Measurements from ENCODE around the gene SLC35B1. TPM values are rescaled to one million over a fixed set of nuclear protein-coding genes. Genes with fewer than 3 reads are reported as not detected.

Gene SLC35B1
- total RNA-seq, 4 donors from 2014 or later, result 31.0 to 40.1 (median 35.1) TPM

DNA sequence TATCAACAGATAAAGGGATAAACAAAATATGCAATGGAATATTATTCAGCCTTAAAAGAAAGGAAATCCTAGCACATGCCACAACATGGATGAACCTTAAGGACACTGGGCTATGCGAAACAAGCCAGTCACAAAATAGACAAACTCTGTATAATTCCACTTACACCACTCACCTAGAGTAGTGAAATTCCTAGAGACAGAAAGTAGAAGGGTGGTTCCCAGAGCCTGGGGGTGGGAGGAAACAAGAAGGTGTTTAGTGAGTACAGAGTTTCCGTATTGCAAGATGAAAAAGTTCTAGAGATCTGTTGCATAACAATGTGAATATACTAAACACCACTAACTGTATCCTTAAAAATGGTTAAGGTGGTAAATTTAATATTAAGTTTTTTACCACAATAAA is 39.9 kb downstream of the SLC35B1 start:
- TF ChIP-seq, protein P1, sequence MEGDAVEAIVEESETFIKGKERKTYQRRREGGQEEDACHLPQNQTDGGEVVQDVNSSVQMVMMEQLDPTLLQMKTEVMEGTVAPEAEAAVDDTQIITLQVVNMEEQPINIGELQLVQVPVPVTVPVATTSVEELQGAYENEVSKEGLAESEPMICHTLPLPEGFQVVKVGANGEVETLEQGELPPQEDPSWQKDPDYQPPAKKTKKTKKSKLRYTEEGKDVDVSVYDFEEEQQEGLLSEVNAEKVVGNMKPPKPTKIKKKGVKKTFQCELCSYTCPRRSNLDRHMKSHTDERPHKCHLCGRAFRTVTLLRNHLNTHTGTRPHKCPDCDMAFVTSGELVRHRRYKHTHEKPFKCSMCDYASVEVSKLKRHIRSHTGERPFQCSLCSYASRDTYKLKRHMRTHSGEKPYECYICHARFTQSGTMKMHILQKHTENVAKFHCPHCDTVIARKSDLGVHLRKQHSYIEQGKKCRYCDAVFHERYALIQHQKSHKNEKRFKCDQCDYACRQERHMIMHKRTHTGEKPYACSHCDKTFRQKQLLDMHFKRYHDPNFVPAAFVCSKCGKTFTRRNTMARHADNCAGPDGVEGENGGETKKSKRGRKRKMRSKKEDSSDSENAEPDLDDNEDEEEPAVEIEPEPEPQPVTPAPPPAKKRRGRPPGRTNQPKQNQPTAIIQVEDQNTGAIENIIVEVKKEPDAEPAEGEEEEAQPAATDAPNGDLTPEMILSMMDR (IDR thresholded peaks at IDR 0.05), result no peak
- TF ChIP-seq POLR2A (IDR thresholded peaks at IDR 0.05), result no peak
- 55 to 66% methylated on average over 2 of the region's 2 CpGs for WGBS, 2 donors
- intact Hi-C loops (cut with DNase I; ENCODE audit: low total_unique reads), result no loop called here
- no peak overlapping the region for H3K4me3 ChIP-seq (ENCODE audit: low read depth, poor library complexity, severe bottlenecking)
- DNase-seq (ENCODE audit: low spot score in 2 of 2), result no peak

- TF ChIP-seq POLR2A (IDR thresholded peaks at IDR 0.05), result no peak
- TF ChIP-seq, protein P1 (IDR thresholded peaks at IDR 0.05), result no peak
- DNase-seq (ENCODE audit: low spot score in 2 of 2), result no peak
- no peak overlapping the region for H3K4me3 ChIP-seq (ENCODE audit: low read depth, poor library complexity, severe bottlenecking)
- intact Hi-C loops (cut with DNase I; ENCODE audit: low total_unique reads), result no loop called here
- 77 to 79% methylated on average over 3 of the region's 3 CpGs for WGBS, 2 donors
Measured at GRCh38 chr17:49664706-49665211, 43.0 kb downstream of the SLC35B1 start.

DNA sequence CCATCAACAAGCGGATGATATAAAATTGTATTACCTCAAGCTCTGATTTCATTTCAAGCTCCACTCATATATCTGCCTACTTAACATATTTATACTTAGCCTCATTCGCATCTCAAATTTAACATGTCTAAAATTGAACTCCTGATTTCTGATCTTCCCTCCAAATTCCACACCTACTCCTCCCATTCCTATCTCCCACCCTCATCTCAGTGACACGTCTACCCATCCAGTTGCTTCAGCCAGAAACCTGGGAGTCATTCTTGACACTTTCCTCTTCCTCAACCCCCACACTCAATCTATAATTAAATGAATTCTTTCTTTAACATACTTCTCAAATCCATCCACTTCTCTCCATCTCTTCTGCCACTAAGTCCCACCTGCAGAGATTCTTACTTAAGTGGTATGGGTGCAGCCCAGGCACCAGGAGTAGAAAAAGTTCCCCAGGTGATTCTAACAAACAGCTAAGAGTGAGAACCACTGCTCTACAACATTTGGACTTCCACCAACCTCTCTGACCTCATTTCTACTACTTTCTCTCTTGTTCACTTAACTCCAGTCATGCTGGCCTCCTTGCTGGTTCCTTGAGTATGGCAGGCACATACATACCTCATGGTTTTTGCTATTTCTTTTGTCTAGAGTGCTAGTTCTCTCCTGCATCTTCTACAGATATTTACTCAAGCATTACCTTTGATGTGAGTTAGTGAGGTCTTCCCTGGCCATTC is 47.9 kb downstream of the SLC35B1 start:
- no peak for DNase-seq (ENCODE audit: low spot score in 2 of 2)
- intact Hi-C loops (cut with DNase I; ENCODE audit: low total_unique reads), result no loop called here
- 81 to 82% methylated on average over 3 of the region's 3 CpGs for WGBS, 2 donors
- H3K4me3 ChIP-seq (ENCODE audit: low read depth, poor library complexity, severe bottlenecking), result no peak overlapping the region
- TF ChIP-seq POLR2A (IDR thresholded peaks at IDR 0.05), result no peak
- TF ChIP-seq, protein P1 (IDR thresholded peaks at IDR 0.05), result no peak

DNA sequence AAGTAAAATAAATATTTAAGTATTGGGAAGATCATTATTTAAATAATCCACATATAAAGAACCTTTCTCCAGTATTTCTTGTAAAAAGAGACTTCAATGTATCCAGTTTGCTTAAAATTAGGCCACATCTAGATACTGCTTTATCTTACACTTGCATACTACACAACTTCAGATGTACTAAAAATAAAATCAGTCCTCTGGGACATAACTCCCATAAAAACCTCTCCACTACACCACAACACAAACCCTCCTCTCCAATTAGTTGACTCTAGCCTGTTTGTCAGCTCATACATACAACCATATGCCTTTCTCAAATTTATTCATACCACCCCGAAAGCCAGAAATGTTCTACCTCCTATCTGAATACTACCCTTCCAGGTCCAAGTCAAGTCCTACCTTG is 51.5 kb downstream of the SLC35B1 start:
- intact Hi-C loops (cut with DNase I; ENCODE audit: low total_unique reads), result no loop called here
- WGBS, 2 donors, result 56 to 59% methylated on average over 1 of the region's 1 CpG
- DNase-seq (ENCODE audit: low spot score in 2 of 2), result no peak
- TF ChIP-seq, protein P1 (IDR thresholded peaks at IDR 0.05), result no peak
- no peak for TF ChIP-seq POLR2A (IDR thresholded peaks at IDR 0.05)
- no peak overlapping the region for H3K4me3 ChIP-seq (ENCODE audit: low read depth, poor library complexity, severe bottlenecking)

Other genes starting within 250 kb of the SLC35B1 start
- 10 to 100 TPM in 3 of 4 donors, 1 to 10 TPM in 1; 3.0 to 40.5 (median 19.1) TPM for gene NGFR, start 212.7 kb downstream of the SLC35B1 start, total RNA-seq
- gene NXPH3, start 132.1 kb downstream of the SLC35B1 start, total RNA-seq, result 1 to 10 TPM in 3 of 4 donors, under 1 TPM in 1; 0.34 to 6.6 (median 2.7) TPM
- 10 to 100 TPM; 35.9 to 74.7 (median 47.3) TPM for gene SPOP, start 29.9 kb downstream of the SLC35B1 start, total RNA-seq
- 10 to 100 TPM; 21.8 to 39.7 (median 26.4) TPM for gene FAM117A, start 56.2 kb upstream of the SLC35B1 start, total RNA-seq
- gene KAT7, start 80.7 kb upstream of the SLC35B1 start, total RNA-seq, result 10 to 100 TPM; 39.3 to 71.0 (median 51.7) TPM
- not detected for gene TAC4, start 140.1 kb upstream of the SLC35B1 start, total RNA-seq